ENCODE results near the gene VAPB. TPM values are rescaled to one million over a fixed set of nuclear protein-coding genes. Genes with fewer than 3 reads are reported as not detected.

The VAPB gene
- total RNA-seq, 1 donor from 2014 or later: 53.8 TPM

GRCh38 chr20:58464838-58465237, 75.8 kb downstream of the VAPB start:
- H3K27ac Mint-ChIP-seq: no peak overlapping the region
- no peaks in the 10 kb centered on the region for H3K4me1 Mint-ChIP-seq (ENCODE audit: low read depth)
- no peak for DNase-seq (ENCODE audit: low spot score, unreplicated experiment)
- no peak for TF ChIP-seq CTCF (IDR thresholded peaks at IDR 0.05; ENCODE audit: unreplicated experiment)
- no peaks in the 10 kb centered on the region for H3K9me3 Mint-ChIP-seq (ENCODE audit: low read depth)
- no peaks in the 10 kb centered on the region for H3K36me3 Mint-ChIP-seq (ENCODE audit: insufficient read depth)
- no peaks in the 10 kb centered on the region for H3K27me3 Mint-ChIP-seq
- H3K4me3 Mint-ChIP-seq (ENCODE audit: low read depth): no peak overlapping the region

GRCh38 chr20:58466095-58466708, 77.2 kb downstream of the VAPB start:
- no peaks in the 10 kb centered on the region for H3K4me1 Mint-ChIP-seq (ENCODE audit: low read depth)
- TF ChIP-seq CTCF (IDR thresholded peaks at IDR 0.05; ENCODE audit: unreplicated experiment): no peak
- no peaks in the 10 kb centered on the region for H3K36me3 Mint-ChIP-seq (ENCODE audit: insufficient read depth)
- H3K27me3 Mint-ChIP-seq: no peaks in the 10 kb centered on the region
- no peak for DNase-seq (ENCODE audit: low spot score, unreplicated experiment)
- H3K9me3 Mint-ChIP-seq (ENCODE audit: low read depth): no peaks in the 10 kb centered on the region
- no peak overlapping the region for H3K27ac Mint-ChIP-seq
- no peak overlapping the region for H3K4me3 Mint-ChIP-seq (ENCODE audit: low read depth)

DNA sequence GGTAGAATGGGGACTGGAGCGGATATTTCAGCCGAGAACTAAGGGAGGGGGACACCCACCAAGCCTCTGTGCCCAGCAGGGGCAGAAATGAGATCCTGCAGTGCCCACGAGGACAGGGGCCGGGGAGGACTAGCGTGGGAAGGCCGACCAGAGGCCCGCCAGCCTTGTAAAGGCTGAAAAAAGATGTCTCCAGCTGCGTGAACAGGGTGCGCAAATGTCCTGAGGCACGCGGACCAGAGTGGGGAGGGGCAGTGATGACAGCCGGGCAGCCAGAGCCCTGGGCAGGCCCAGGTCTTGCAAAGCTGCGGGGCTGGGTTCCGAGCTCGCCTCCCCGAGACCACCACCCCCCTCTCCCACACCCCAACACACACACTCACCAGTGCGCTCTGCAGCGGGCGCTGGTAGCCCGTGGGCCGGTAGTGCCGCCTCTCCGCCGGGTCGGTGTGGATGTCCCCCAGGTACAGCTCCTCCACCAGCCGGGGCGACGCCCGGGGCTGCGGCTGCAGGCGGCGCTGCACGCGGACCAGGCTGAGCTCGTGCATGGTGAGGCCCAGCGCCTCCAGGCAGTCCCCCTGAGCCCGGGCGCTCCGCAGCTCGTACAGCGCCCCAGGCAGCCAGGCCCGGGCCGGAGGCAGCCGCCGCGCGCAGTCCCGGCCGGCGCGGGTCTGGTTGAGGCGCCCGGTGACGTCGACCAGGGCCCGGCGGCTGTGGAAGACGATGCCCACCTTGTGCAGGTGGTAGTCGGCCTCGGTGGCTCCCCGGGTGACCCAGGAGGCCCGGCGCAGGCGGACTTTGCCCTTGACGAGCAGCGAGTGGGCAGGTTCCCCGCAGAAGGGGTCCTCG, 77.9 kb downstream of the VAPB start:
- Mint-ChIP-seq H3K36me3 (ENCODE audit: insufficient read depth) (no peaks in the 10 kb centered on the region), H3K27ac (no peak overlapping the region), H3K27me3 (no peaks in the 10 kb centered on the region), H3K4me1 (ENCODE audit: low read depth) (no peaks in the 10 kb centered on the region), H3K9me3 (ENCODE audit: low read depth) (no peaks in the 10 kb centered on the region), H3K4me3 (ENCODE audit: low read depth) (no peak overlapping the region)
- DNase-seq (ENCODE audit: low spot score, unreplicated experiment): no peak
- TF ChIP-seq CTCF (IDR thresholded peaks at IDR 0.05; ENCODE audit: unreplicated experiment): no peak

DNA sequence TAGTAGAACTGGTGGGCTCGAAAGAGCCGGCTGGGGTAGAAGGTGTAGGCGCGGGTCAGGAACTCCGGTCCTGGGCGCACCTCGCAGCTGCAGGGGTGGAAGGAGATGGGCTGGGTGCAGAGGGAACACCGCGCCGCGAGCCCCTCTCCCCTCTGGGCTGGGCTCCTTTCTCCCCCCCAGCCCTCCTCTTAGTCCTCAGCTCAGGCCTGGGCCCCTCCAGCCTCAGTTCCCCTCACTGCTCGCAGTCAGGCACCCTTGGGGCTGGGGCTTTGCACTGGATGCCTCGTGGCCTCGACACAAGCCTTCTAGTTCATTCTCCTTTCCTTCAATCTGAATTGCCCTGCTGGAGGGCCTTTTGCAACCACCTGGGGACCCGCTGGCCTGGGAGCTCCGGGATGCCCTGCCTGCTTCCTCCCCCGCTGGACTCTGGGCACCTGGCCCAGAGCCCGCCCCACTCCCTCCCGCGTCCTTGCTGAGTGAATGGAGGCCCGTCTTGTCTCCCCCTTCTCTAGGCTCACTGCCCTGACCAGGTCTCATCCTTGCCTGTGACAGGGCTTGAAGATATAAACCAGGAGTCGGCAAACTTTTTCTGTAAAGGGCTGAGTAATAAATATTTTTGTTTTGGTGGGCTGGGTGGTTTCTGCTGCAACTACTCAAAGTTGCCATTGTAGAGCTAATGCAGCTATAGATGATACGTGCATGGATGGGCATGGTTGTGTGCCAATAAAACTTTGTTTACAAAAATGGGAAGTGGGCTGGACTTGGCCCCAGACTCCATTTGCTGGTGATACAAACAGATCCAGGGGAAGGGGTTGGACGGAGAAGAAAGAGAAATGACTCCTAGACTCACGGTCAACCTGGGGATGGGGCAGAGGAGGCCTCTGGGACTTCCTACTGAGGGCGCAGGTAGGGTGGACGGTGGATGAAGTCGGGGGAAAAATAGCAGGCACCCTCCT, 78.8 kb downstream of the VAPB start:
- H3K36me3 Mint-ChIP-seq (ENCODE audit: insufficient read depth): no peaks in the 10 kb centered on the region
- no peaks in the 10 kb centered on the region for H3K27me3 Mint-ChIP-seq
- no peaks in the 10 kb centered on the region for H3K4me1 Mint-ChIP-seq (ENCODE audit: low read depth)
- H3K27ac Mint-ChIP-seq: no peak overlapping the region
- H3K9me3 Mint-ChIP-seq (ENCODE audit: low read depth): no peaks in the 10 kb centered on the region
- no peak for DNase-seq (ENCODE audit: low spot score, unreplicated experiment)
- TF ChIP-seq CTCF (IDR thresholded peaks at IDR 0.05; ENCODE audit: unreplicated experiment): no peak
- no peak overlapping the region for H3K4me3 Mint-ChIP-seq (ENCODE audit: low read depth)

GRCh38 chr20:58469616-58470015, 80.6 kb downstream of the VAPB start:
- Mint-ChIP-seq H3K4me1 (ENCODE audit: low read depth) (no peaks in the 10 kb centered on the region), H3K27me3 (no peaks in the 10 kb centered on the region), H3K27ac (no peak overlapping the region), H3K4me3 (ENCODE audit: low read depth) (no peak overlapping the region), H3K9me3 (ENCODE audit: low read depth) (no peaks in the 10 kb centered on the region), H3K36me3 (ENCODE audit: insufficient read depth) (no peaks in the 10 kb centered on the region)
- DNase-seq (ENCODE audit: low spot score, unreplicated experiment): no peak
- TF ChIP-seq CTCF (IDR thresholded peaks at IDR 0.05; ENCODE audit: unreplicated experiment): no peak

Data from progenitor cell of endocrine pancreas (in vitro differentiated cells).